ENCODE measurements around the gene PGF.

GRCh38 chr14:74917178-74917543, 38.2 kb downstream of the PGF start:
- no peak for TF ChIP-seq CBX3 (IDR thresholded peaks at IDR 0.05; ENCODE audit: low read depth)
- TF ChIP-seq REST (IDR thresholded peaks at IDR 0.05; ENCODE audit: low read depth) = no peak
- no peak for TF ChIP-seq RAD21 (IDR thresholded peaks at IDR 0.05; ENCODE audit: low read depth)
- no peak for TF ChIP-seq POLR2A (IDR thresholded peaks at IDR 0.05; ENCODE audit: borderline replicate concordance, extremely low read depth, insufficient read depth, insufficient read length)
